ENCODE measurements around the gene SYDE2.

SYDE2 gene

DNA sequence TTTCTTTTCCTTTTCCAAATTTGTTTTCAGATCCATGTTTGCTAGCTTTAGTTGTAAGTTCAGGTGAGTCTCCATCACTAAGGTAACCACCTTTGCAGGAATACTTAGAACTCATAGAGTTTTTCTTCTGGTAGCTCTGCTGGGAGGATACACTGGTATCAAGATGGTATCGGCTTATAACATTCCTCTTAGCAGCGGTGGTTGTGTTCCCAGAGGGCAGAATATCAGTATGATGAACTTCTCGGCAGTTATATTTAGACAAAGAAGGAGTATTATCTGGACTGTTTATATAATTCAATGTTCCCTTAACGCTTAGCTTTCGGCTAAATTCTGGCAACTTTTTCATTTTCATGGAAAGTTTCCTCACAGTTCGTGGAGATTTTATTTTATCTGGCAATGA is 18.1 kb downstream of the SYDE2 start:
- no peak for TF ChIP-seq ZFX (IDR thresholded peaks at IDR 0.05; ENCODE audit: borderline replicate concordance)
- TF ChIP-seq, protein P1, sequence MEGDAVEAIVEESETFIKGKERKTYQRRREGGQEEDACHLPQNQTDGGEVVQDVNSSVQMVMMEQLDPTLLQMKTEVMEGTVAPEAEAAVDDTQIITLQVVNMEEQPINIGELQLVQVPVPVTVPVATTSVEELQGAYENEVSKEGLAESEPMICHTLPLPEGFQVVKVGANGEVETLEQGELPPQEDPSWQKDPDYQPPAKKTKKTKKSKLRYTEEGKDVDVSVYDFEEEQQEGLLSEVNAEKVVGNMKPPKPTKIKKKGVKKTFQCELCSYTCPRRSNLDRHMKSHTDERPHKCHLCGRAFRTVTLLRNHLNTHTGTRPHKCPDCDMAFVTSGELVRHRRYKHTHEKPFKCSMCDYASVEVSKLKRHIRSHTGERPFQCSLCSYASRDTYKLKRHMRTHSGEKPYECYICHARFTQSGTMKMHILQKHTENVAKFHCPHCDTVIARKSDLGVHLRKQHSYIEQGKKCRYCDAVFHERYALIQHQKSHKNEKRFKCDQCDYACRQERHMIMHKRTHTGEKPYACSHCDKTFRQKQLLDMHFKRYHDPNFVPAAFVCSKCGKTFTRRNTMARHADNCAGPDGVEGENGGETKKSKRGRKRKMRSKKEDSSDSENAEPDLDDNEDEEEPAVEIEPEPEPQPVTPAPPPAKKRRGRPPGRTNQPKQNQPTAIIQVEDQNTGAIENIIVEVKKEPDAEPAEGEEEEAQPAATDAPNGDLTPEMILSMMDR (IDR thresholded peaks at IDR 0.05) = no peak
- H3K27ac ChIP-seq = no peak overlapping the region

DNA sequence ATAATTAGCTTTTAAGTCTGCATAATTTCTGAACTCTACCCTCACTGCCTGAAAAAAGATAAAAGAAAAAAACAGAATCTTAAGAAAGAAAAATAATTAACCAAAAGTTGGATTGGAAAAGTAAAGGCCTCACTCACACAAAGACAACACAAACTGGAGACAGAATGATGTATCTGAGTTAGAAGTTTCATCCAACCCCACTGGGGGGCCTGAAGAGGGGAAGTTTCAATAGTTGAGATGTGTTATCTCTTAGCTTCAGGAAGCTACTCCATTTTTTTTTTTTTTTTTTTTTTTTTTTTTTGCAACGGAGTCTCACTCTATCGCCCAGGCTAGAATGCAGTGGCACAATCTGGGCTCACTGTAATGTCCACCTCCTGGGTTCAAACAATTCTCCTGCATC is 19.9 kb downstream of the SYDE2 start:
- H3K27ac ChIP-seq = no peak overlapping the region
- TF ChIP-seq, protein P1 (IDR thresholded peaks at IDR 0.05) = no peak
- TF ChIP-seq ZFX (IDR thresholded peaks at IDR 0.05; ENCODE audit: borderline replicate concordance) = no peak

DNA sequence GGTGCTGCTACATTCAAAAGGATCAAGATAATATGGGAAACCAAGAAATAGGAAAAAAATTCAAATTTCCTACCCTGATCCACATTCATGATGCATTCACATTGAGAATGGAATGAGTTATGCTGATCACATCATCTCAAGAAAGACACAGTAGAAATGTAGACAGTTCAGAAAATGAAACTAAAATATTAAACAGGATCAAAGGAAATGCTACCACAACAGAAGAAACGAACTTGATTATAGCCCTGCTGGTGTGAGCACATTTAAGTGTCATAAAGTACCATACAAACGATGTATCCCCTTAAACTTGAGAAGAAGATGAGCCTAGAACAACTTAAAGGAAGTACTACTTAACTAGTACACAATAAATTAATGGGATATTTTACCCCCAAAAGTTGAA is 21.3 kb downstream of the SYDE2 start:
- H3K27ac ChIP-seq = no peak overlapping the region
- TF ChIP-seq, protein P1 (IDR thresholded peaks at IDR 0.05) = no peak
- TF ChIP-seq ZFX (IDR thresholded peaks at IDR 0.05; ENCODE audit: borderline replicate concordance) = no peak

DNA sequence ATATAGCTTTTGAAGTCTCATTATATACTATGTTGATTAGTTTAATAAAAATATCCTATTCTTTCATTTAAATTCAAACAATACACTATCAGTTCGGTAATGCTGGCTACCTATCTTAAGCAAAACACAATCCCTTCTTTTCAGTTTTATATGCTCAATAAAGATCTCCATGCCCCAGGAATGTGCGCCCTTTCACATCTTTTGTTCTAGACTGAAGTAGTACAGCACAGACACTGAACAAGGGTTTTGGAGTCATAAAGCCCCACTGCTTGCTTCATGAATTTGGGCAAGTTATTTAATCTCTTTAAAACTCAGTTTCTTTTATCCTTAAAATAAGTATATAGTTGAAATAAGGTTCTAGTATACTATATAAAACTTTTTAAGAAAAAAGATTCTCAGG is 22.4 kb downstream of the SYDE2 start:
- TF ChIP-seq ZFX (IDR thresholded peaks at IDR 0.05; ENCODE audit: borderline replicate concordance) = no peak
- TF ChIP-seq, protein P1 (IDR thresholded peaks at IDR 0.05) = no peak
- H3K27ac ChIP-seq = no peak overlapping the region

DNA sequence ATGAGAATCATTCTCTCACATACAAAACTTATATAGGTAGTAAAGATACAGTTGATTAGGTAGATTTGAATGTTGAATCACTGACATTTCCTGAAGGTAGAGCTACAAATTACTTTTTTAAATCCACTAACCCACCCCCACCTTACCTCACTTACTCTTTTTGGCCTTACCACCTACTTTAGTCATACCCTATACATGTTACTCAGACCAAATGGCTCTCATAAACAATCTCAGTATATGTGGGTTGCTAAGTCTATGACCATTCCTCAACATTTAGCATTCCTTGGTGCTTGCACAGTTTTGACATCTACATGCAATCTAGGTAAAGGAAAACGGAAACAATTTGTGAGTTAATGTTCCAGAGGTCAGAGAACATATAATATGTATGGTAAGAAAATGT is 26.3 kb downstream of the SYDE2 start:
- H3K27ac ChIP-seq = no peak overlapping the region
- TF ChIP-seq ZFX (IDR thresholded peaks at IDR 0.05; ENCODE audit: borderline replicate concordance) = no peak
- TF ChIP-seq, protein P1 (IDR thresholded peaks at IDR 0.05) = no peak

DNA sequence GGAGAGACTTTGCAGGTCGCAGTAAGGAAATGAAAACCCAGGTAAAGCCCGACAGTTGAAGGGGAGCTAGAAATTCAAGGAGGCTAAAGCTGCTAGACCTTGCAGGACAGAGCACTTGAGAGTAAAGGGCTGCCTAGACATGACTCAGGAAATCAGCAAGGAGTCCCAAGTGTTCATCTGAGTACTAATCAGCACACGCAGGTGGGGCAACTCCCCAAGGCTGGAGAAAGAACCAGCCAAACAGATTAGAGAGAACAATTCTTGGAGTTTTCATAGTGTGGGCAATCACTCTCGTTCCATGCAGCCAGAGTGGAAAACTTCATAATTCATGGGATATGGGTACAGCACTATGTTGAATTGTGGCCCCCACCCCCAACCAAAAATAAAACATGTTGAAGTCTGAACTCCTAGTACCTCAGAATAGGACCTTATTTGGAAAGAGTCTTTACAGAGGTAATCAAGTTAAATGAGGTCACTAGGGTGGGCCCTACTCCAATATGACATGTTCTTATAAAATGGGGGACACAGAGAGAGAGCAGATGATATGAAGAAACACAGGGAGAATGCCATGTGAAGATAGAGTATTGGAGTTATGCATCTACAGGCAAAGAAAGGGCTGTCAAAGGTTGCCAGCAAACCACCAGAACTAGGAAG is 28.0 kb downstream of the SYDE2 start:
- TF ChIP-seq ZFX (IDR thresholded peaks at IDR 0.05; ENCODE audit: borderline replicate concordance) = no peak
- TF ChIP-seq, protein P1 (IDR thresholded peaks at IDR 0.05) = no peak
- no peak overlapping the region for H3K27ac ChIP-seq

DNA sequence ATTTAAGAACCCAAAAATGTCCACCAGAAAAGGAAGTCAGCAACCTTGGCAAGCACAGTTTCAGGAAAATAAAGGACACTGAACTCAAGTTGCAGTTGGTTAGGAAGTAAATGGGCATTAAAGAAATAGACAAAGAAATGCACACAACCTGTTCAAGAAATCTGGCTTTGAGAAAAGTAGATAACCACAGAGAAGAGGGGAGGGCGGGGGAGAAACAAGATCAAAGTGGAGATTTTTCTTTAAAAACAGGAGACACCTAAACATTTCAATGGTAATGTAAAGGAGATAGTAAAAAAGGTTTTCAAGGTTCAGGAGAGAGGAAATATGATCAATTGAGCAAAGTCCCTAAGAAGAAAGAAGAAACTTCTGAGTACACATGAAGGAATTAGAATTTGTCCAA is 29.1 kb downstream of the SYDE2 start:
- no peak overlapping the region for H3K27ac ChIP-seq
- no peak for TF ChIP-seq ZFX (IDR thresholded peaks at IDR 0.05; ENCODE audit: borderline replicate concordance)
- TF ChIP-seq, protein P1 (IDR thresholded peaks at IDR 0.05) = no peak

Data from 22Rv1 (cell line).